Astrocyte (in vitro differentiated cells and primary cell): ENCODE results near the gene NCKAP5L. TPM values are rescaled to one million over a fixed set of nuclear protein-coding genes. Genes with fewer than 3 reads are reported as not detected.

Source experiments
- DNase-seq: peaks from one replicate; pipeline ENCODE4 v3.0.0-alpha.2; 2010; ENCODE audit warnings: low read depth
- FAIRE-seq: peaks from 2 replicates; lab custom pipeline; 2011; peaks lifted over from hg19 to GRCh38; lab: Jason Lieb, UNC
- H2AFZ ChIP-seq: 2 replicates; pipeline ENCODE4 v1.6.0; 2012; ENCODE audit warnings: low read depth, low read length, inconsistent platforms
- H3K27ac ChIP-seq: 2 replicates; pipeline ENCODE4 v1.5.1; 2011; ENCODE audit warnings: low read depth, low read length, inconsistent platforms
- H3K27me3 ChIP-seq: 2 replicates; pipeline ENCODE4 v1.6.0; 2011; ENCODE audit warnings: low read length, inconsistent platforms; ENCODE audit not compliant: insufficient read depth
- H3K36me3 ChIP-seq: 2 replicates; pipeline ENCODE4 v1.5.1; 2011; ENCODE audit warnings: low read length, inconsistent platforms; ENCODE audit not compliant: insufficient read depth
- H3K4me1 ChIP-seq: 2 replicates; pipeline ENCODE4 v1.5.1; 2011; ENCODE audit warnings: low read length, inconsistent platforms; ENCODE audit not compliant: insufficient read depth
- H3K4me2 ChIP-seq: 2 replicates; pipeline ENCODE4 v1.6.0; 2012; ENCODE audit warnings: low read length, inconsistent platforms
- H3K4me3 ChIP-seq: 2 replicates; pipeline ENCODE4 v1.5.1; 2011; ENCODE audit warnings: low read depth, mild to moderate bottlenecking, low read length, inconsistent platforms; ENCODE audit not compliant: insufficient read depth
- H3K79me2 ChIP-seq: 2 replicates; pipeline ENCODE4 v1.6.0; 2012; ENCODE audit warnings: mild to moderate bottlenecking, low read length, inconsistent platforms; ENCODE audit not compliant: insufficient read depth
- H3K9ac ChIP-seq: 2 replicates; pipeline ENCODE4 v1.6.0; 2012; ENCODE audit warnings: mild to moderate bottlenecking, low read length, inconsistent platforms
- H3K9me3 ChIP-seq: 2 replicates; pipeline ENCODE4 v1.5.1; 2012; ENCODE audit warnings: low read depth, mild to moderate bottlenecking, low read length, inconsistent platforms; ENCODE audit not compliant: insufficient read depth
- H4K20me1 ChIP-seq: 2 replicates; pipeline ENCODE4 v1.6.0; 2012; ENCODE audit warnings: low read length, inconsistent platforms; ENCODE audit not compliant: insufficient read depth
- H3K27ac Mint-ChIP-seq: one replicate; pipeline ENCODE4 v1.8.0; 2021; ENCODE audit warnings: mild to moderate bottlenecking, mixed read lengths; ENCODE audit not compliant: unreplicated experiment
- H3K27me3 Mint-ChIP-seq: one replicate; pipeline ENCODE4 v1.8.0; 2021; ENCODE audit warnings: low read depth, mixed read lengths; ENCODE audit not compliant: unreplicated experiment
- H3K36me3 Mint-ChIP-seq: one replicate; pipeline ENCODE4 v1.8.0; 2021; ENCODE audit warnings: low read depth, mixed read lengths; ENCODE audit not compliant: unreplicated experiment
- H3K4me1 Mint-ChIP-seq: one replicate; pipeline ENCODE4 v1.8.0; 2021; ENCODE audit warnings: low read depth, mixed read lengths; ENCODE audit not compliant: unreplicated experiment
- H3K4me3 Mint-ChIP-seq: one replicate; pipeline ENCODE4 v1.8.0; 2021; ENCODE audit warnings: mild to moderate bottlenecking, moderate library complexity, mixed read lengths; ENCODE audit not compliant: unreplicated experiment
- H3K9me3 Mint-ChIP-seq: one replicate; pipeline ENCODE4 v1.8.0; 2021; ENCODE audit warnings: mild to moderate bottlenecking, mixed read lengths; ENCODE audit not compliant: unreplicated experiment
- EZH2 ChIP-seq: IDR thresholded peaks from 2 replicates; pipeline ENCODE4 v1.6.1; 2012; ENCODE audit warnings: mild to moderate bottlenecking, low read length, inconsistent platforms; ENCODE audit not compliant: insufficient read depth
- total RNA-seq: library from RNA; stranded (reverse); gene quantifications from 2 replicates; pipeline ENCODE4 v1.2.1, GENCODE V29; 2021
- TF ChIP-seq, protein P1 (sequence below): IDR thresholded peaks from 2 replicates; pipeline ENCODE4 v1.5.1; 2011; ENCODE audit warnings: low read depth, mild to moderate bottlenecking, inconsistent platforms, low read length, moderate library complexity; ENCODE audit not compliant: insufficient read depth

NCKAP5L gene
- total RNA-seq, 1 donor from 2014 or later = 59.5 TPM

DNA sequence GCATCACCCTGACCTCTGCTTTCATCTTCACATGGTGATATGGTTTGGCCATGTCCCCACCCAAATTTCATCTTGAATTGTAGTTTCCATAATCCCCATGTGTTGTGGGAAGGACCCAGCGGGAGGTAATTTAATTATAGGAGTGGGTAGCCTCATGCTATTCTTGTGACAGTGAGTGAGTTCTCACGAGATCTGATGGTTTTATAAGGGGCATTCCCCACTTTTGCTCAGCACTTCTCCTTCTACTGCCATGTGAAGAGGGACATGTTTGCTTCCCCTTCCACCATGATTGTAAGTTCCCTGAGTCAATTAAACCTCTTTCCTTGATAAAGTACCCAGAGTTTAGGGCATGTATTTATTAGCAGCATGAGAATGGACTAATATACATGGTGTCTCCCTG, 48.6 kb downstream of the NCKAP5L start:
- Histone ChIP-seq H3K27me3 (peaks cover 9% of the 10 kb centered on the region), H2AFZ (no peak overlapping the region), H3K4me2 (no peak overlapping the region), H3K4me1 (peaks cover 8% of the 10 kb centered on the region), H3K9me3 (no peaks in the 10 kb centered on the region), H3K36me3 (no peaks in the 10 kb centered on the region), H3K27ac (no peak overlapping the region), H3K9ac (no peak overlapping the region), H3K4me3 (no peak overlapping the region), H4K20me1 (no peaks in the 10 kb centered on the region), H3K79me2 (no peaks in the 10 kb centered on the region)
- no peaks in the 10 kb centered on the region for H3K36me3 Mint-ChIP-seq
- no peak overlapping the region for H3K27ac Mint-ChIP-seq
- no peak for DNase-seq
- peaks cover 29% of the 10 kb centered on the region for H3K27me3 Mint-ChIP-seq
- no peak overlapping the region for H3K4me3 Mint-ChIP-seq
- TF ChIP-seq EZH2 = no peak
- TF ChIP-seq, protein P1, sequence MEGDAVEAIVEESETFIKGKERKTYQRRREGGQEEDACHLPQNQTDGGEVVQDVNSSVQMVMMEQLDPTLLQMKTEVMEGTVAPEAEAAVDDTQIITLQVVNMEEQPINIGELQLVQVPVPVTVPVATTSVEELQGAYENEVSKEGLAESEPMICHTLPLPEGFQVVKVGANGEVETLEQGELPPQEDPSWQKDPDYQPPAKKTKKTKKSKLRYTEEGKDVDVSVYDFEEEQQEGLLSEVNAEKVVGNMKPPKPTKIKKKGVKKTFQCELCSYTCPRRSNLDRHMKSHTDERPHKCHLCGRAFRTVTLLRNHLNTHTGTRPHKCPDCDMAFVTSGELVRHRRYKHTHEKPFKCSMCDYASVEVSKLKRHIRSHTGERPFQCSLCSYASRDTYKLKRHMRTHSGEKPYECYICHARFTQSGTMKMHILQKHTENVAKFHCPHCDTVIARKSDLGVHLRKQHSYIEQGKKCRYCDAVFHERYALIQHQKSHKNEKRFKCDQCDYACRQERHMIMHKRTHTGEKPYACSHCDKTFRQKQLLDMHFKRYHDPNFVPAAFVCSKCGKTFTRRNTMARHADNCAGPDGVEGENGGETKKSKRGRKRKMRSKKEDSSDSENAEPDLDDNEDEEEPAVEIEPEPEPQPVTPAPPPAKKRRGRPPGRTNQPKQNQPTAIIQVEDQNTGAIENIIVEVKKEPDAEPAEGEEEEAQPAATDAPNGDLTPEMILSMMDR = no peak
- no peak for FAIRE-seq
- peaks cover 5% of the 10 kb centered on the region for H3K9me3 Mint-ChIP-seq
- H3K4me1 Mint-ChIP-seq = peaks cover 11% of the 10 kb centered on the region

DNA sequence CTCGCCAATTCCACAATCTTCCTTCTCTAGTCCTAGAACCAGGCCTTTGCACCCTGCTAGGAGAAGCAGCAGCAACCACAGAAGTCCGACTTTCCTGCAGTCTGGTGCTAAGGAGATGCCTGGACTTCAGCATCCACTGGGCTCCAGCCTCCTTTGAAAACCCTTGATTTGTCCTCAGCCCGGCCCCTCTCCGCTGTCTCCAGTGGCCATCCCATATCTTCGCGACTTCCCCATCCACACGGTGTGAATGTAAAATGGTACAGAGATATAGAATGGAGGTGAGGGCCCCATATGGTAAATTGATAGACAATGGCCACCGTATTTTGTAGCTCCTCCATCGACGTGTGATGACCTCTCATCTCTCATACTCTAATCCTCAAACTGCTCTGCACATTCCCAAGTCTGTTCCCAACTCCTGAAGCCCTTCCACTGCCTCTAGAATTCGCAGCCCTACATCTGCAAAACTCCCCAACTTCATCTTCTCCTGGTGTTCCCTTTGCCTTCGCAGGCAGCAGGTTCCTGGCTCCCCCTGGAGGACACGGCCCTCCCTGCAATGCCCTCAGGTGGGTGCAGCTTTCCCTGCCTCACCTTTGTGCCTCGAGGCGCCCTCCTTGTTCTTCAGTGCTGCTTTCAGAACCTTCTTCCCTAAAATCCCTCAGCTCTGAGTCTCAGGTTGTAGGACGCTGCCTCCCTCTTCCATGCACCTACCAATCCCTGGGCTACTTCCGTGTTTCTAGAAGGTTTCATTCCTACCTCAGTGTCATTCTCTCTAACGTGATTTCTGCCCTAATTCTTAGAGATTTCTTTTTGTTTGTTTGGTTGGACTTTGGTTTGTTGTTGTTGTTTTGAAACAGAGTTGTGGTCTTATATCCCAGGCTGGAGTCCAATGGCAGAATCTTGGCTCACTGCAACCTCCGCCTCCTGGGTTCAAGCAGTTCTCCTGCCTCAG, 50.1 kb downstream of the NCKAP5L start:
- Histone ChIP-seq H3K27me3 (peaks cover 9% of the 10 kb centered on the region), H3K4me1 (no peaks in the 10 kb centered on the region), H3K79me2 (no peaks in the 10 kb centered on the region), H3K4me2 (no peak overlapping the region), H3K4me3 (no peak overlapping the region), H4K20me1 (no peaks in the 10 kb centered on the region), H3K9ac (no peak overlapping the region), H3K36me3 (no peaks in the 10 kb centered on the region), H3K27ac (no peak overlapping the region), H2AFZ (no peak overlapping the region), H3K9me3 (no peaks in the 10 kb centered on the region)
- no peaks in the 10 kb centered on the region for H3K36me3 Mint-ChIP-seq
- TF ChIP-seq, protein P1 = peak; percentile 68
- no peak for TF ChIP-seq EZH2
- DNase-seq (peak; percentile 6), FAIRE-seq (no peak)
- H3K4me1 Mint-ChIP-seq = peaks cover 2% of the 10 kb centered on the region
- peaks cover 5% of the 10 kb centered on the region for H3K9me3 Mint-ChIP-seq
- H3K4me3 Mint-ChIP-seq = no peak overlapping the region
- H3K27ac Mint-ChIP-seq = peak overlapping the region; percentile 60
- peaks cover 29% of the 10 kb centered on the region for H3K27me3 Mint-ChIP-seq

DNA sequence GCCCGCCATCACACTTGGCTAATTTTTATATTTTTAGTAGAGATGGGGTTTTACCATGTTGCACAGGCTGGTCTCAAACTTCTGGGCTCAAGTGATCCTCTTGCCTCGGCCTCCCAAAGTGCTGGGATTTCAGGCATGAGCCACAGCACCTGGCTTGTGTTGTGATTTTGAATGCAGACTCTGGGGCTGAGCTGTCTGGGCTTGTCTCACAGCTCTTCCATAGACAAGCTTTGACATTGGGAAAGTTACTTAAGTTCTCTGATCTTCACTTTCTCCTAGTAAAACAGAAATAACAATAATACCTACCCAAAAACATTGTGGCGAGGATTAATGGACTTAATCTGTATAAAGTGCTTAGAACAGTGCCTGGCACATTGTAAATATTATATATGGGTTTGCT, 50.9 kb downstream of the NCKAP5L start:
- no peaks in the 10 kb centered on the region for H3K36me3 Mint-ChIP-seq
- no peak for DNase-seq
- peaks cover 29% of the 10 kb centered on the region for H3K27me3 Mint-ChIP-seq
- Histone ChIP-seq H2AFZ (no peak overlapping the region), H4K20me1 (no peaks in the 10 kb centered on the region), H3K4me1 (no peaks in the 10 kb centered on the region), H3K27ac (no peak overlapping the region), H3K27me3 (peaks cover 9% of the 10 kb centered on the region), H3K9ac (no peak overlapping the region), H3K4me3 (no peak overlapping the region), H3K36me3 (no peaks in the 10 kb centered on the region), H3K79me2 (no peaks in the 10 kb centered on the region), H3K9me3 (no peaks in the 10 kb centered on the region), H3K4me2 (no peak overlapping the region)
- no peak for FAIRE-seq
- no peak overlapping the region for H3K4me3 Mint-ChIP-seq
- H3K9me3 Mint-ChIP-seq = peaks cover 5% of the 10 kb centered on the region
- TF ChIP-seq, protein P1 = no peak
- TF ChIP-seq EZH2 = no peak
- peaks cover 2% of the 10 kb centered on the region for H3K4me1 Mint-ChIP-seq
- H3K27ac Mint-ChIP-seq = no peak overlapping the region
